Caco-2 (cell line): ENCODE measurements around the gene AAGAB. TPM values are rescaled to one million over a fixed set of nuclear protein-coding genes. Genes with fewer than 3 reads are reported as not detected.
A peak's percentile ranks its signal among the peaks of the same experiment; 100 is the strongest.

ENCODE experiments used
- BruUV-seq: library from RNA; stranded (reverse); fragments of 400-500 nt; replicated peaks from 2 replicates; lab custom pipeline; 2021; lab: Mats Ljungman, UMichigan
- CTCF ChIA-PET: fragments of 300-600 bp; sonication (Branson Sonifier 250); formaldehyde crosslinking; loops from one replicate; lab custom pipeline; 2022; ENCODE audit warnings: antibody characterized with exemption; lab: Charles Lee
- POLR2A ChIA-PET: fragments of 300-600 bp; sonication (Branson Sonifier 250); formaldehyde crosslinking; loops from one replicate; lab custom pipeline; 2022; ENCODE audit warnings: antibody characterized with exemption; lab: Charles Lee
- DNase-seq, 2 experiments: peaks; one replicate each; pipeline versions ENCODE4 v3.0.0 to v3.0.0-alpha.2; 2020 to 2022
- H3K27me3 ChIP-seq: replicated peaks from 2 replicates; pipeline ENCODE4 v1.6.0; 2011; ENCODE audit warnings: low read length; ENCODE audit not compliant: control insufficient read depth, insufficient read depth
- H3K36me3 ChIP-seq: 2 replicates; pipeline ENCODE4 v1.5.1; 2011; ENCODE audit warnings: low read length; ENCODE audit not compliant: control insufficient read depth, insufficient read depth
- H3K4me1 ChIP-seq: fragments of 250-450 bp; sonication (Bioruptor Pico); 2 replicates; pipeline ENCODE4 v1.5.1; 2020; ENCODE audit warnings: mild to moderate bottlenecking
- H3K4me3 ChIP-seq: 2 replicates; pipeline ENCODE4 v1.5.1; 2011; ENCODE audit warnings: low read depth, mild to moderate bottlenecking, control low read depth, low read length
- H3K9me3 ChIP-seq: fragments of 250-450 bp; sonication (Bioruptor Pico); 2 replicates; pipeline ENCODE4 v1.5.1; 2020; ENCODE audit warnings: mild to moderate bottlenecking, moderate library complexity
- H3K27ac Mint-ChIP-seq: one replicate; pipeline ENCODE4 v1.8.0; 2022; ENCODE audit warnings: mixed read lengths; ENCODE audit not compliant: unreplicated experiment
- H3K27me3 Mint-ChIP-seq: one replicate; pipeline ENCODE4 v1.8.0; 2022; ENCODE audit warnings: mixed read lengths; ENCODE audit not compliant: insufficient read depth, unreplicated experiment
- H3K36me3 Mint-ChIP-seq: one replicate; pipeline ENCODE4 v1.8.0; 2022; ENCODE audit warnings: mild to moderate bottlenecking, mixed read lengths; ENCODE audit not compliant: insufficient read depth, unreplicated experiment
- H3K4me1 Mint-ChIP-seq: one replicate; pipeline ENCODE4 v1.8.0; 2022; ENCODE audit warnings: low read depth, mixed read lengths; ENCODE audit not compliant: unreplicated experiment
- H3K4me3 Mint-ChIP-seq: one replicate; pipeline ENCODE4 v1.8.0; 2022; ENCODE audit warnings: mild to moderate bottlenecking, moderate library complexity, mixed read lengths; ENCODE audit not compliant: unreplicated experiment
- H3K9me3 Mint-ChIP-seq: one replicate; pipeline ENCODE4 v1.8.0; 2022; ENCODE audit warnings: mixed read lengths; ENCODE audit not compliant: unreplicated experiment
- intact Hi-C: fragments of 100-400 bp; cut with micrococcal nuclease; formaldehyde crosslinking; loops from one replicate; pipeline ENCODE4 v1.10.0; 2022; ENCODE audit not compliant: unreplicated experiment
- total RNA-seq: library from RNA; stranded (reverse); gene quantifications from 2 replicates; pipeline ENCODE4 v1.2.3, GENCODE V29; 2022
- TF ChIP-seq, protein P1 (sequence below), 2 experiments: fragments of 200-600 bp in 1 of 2; IDR thresholded peaks; 1 replicate in 1 of 2; 2 replicates in 1 of 2; pipeline versions ENCODE4 v1.5.1 to v1.8.0; 2011 to 2022; ENCODE audit warnings: antibody characterized with exemption in 1 of 2, control low read depth in 1 of 2, inconsistent platforms in 1 of 2, low read depth in 1 of 2, low read length in 1 of 2, mild to moderate bottlenecking in 1 of 2, moderate library complexity in 1 of 2; ENCODE audit not compliant: insufficient read depth in 1 of 2, severe bottlenecking in 1 of 2, unreplicated experiment in 1 of 2

The AAGAB gene
- total RNA-seq, 1 experiment from 2014 or later = 64.6 TPM

DNA sequence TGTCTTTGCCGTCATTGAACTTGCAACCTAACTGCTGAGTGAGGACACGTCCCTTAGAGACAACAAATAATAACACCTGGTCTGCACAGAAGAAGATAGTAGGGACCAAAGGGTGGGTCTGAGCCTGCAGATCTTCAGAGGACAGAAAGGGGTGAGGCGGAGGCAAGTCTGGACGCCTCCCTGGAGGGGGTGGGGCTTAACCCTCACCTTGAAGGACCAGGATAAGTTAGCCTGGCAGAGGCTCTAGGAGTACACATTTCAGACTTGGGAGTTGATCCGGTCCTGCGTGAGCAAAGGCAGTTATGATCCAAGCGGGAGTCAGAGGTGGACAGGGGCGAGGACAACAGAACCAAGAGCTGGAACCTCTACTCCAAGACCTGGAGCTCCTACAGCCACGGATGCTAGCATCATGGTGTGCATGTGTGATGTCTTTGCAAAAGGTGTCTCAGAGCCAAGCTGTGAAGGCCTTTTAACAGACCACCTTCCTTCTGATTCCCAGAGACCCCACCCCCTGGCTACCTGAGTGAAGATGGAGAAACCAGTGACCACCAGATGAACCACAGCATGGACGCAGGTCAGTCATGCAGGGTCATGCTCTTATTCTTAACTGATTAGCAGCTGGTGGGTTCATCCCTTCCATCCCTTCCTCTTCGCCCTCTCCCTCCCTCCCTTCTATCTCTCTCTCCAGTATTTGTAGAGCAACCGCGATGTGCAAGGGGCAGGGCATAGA, 88.0 kb downstream of the AAGAB start:
- POLR2A ChIA-PET = no interaction called here
- Histone ChIP-seq H3K27me3 (no peaks in the 10 kb centered on the region), H3K4me3 (no peak overlapping the region), H3K4me1 (no peaks in the 10 kb centered on the region), H3K9me3 (no peaks in the 10 kb centered on the region), H3K36me3 (no peaks in the 10 kb centered on the region; the same call in 1 of the 2 replicates)
- no peak overlapping the region for H3K4me3 Mint-ChIP-seq
- peaks cover 7% of the 10 kb centered on the region for H3K4me1 Mint-ChIP-seq
- H3K27me3 Mint-ChIP-seq = no peaks in the 10 kb centered on the region
- intact Hi-C loops = no loop called here
- TF ChIP-seq, protein P1, sequence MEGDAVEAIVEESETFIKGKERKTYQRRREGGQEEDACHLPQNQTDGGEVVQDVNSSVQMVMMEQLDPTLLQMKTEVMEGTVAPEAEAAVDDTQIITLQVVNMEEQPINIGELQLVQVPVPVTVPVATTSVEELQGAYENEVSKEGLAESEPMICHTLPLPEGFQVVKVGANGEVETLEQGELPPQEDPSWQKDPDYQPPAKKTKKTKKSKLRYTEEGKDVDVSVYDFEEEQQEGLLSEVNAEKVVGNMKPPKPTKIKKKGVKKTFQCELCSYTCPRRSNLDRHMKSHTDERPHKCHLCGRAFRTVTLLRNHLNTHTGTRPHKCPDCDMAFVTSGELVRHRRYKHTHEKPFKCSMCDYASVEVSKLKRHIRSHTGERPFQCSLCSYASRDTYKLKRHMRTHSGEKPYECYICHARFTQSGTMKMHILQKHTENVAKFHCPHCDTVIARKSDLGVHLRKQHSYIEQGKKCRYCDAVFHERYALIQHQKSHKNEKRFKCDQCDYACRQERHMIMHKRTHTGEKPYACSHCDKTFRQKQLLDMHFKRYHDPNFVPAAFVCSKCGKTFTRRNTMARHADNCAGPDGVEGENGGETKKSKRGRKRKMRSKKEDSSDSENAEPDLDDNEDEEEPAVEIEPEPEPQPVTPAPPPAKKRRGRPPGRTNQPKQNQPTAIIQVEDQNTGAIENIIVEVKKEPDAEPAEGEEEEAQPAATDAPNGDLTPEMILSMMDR (IDR thresholded peaks at IDR 0.05; ENCODE audit: insufficient read depth in 1 of 2, low read depth in 1 of 2, low read length in 1 of 2, severe bottlenecking in 1 of 2, unreplicated experiment in 1 of 2) = no peak
- peaks cover 52% of the 10 kb centered on the region for H3K36me3 Mint-ChIP-seq
- H3K27ac Mint-ChIP-seq = peak overlapping the region; percentile 48
- H3K9me3 Mint-ChIP-seq = no peaks in the 10 kb centered on the region
- CTCF ChIA-PET = no interaction called here
- BruUV-seq = no TSS peak
- DNase-seq = no peak

DNA sequence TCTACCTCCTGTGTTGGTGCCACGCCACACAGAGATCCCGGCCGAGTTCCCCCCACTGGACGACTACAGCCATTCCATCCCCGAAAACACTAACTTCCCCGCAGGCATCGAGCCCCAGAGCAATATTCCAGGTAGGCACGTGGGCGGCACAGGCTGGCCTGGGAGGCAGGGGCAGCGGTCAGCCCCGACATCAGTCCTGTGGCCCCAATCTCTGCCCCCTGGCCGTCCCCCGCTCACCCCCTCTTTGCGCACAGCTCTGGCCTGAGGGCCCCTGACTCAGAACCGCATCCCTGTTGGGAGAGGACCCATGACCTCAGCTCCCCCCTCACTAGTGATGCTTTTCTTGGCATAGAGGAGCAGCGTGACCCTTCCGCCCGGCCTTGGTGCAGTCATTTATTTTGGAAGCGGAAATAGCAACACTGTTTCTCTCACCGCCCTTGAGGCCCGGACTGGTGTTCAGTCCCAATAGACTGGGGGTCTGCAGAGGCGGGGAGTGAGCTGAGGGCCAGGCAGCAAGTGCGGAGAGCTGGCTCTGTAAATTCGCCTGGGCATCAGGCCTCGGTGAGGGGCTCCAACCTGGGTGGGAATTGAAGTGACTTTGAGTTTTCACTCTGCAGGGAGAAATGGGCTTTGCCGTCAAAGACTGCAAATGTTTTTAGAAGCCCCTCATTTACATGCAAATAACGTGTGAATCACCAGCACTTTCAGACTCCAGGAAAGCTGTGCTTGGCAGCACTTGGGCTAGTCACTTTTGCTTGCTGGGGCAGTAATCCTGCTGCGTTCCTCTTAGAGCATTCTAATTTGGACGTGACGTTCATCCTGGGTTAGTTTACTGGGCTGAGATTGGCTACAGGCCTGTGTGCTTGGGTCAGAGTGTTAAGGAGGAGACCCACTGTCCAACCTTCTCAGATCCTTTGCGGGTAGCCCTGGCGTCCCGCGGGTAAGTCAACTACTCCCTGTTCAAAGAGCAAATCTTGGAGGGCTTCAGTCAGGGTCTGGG, 88.9 kb downstream of the AAGAB start:
- no TSS peak for BruUV-seq
- H3K27me3 ChIP-seq = no peaks in the 10 kb centered on the region
- peaks cover 7% of the 10 kb centered on the region for H3K4me1 Mint-ChIP-seq
- H3K4me3 Mint-ChIP-seq = no peak overlapping the region
- intact Hi-C loops = no loop called here
- no peaks in the 10 kb centered on the region for H3K27me3 Mint-ChIP-seq
- TF ChIP-seq, protein P1 (IDR thresholded peaks at IDR 0.05; ENCODE audit: insufficient read depth in 1 of 2, low read depth in 1 of 2, low read length in 1 of 2, severe bottlenecking in 1 of 2, unreplicated experiment in 1 of 2) = no peak
- no peaks in the 10 kb centered on the region for H3K4me1 ChIP-seq
- no peak overlapping the region for H3K4me3 ChIP-seq
- H3K36me3 ChIP-seq = no peaks in the 10 kb centered on the region; the same call in 1 of the 2 replicates
- POLR2A ChIA-PET = interaction anchor here (0.5 kb wide), 1 partner anchor 15 kb away, joined by 12 read pairs; no protein-coding TSS in a partner anchor
- CTCF ChIA-PET = interaction anchor here (0.6 kb wide), 1 partner anchor 470 kb away, joined by 5 read pairs; no protein-coding TSS in a partner anchor
- DNase-seq = no peak
- H3K27ac Mint-ChIP-seq = peak overlapping the region; percentile 32
- no peaks in the 10 kb centered on the region for H3K9me3 ChIP-seq
- peaks cover 47% of the 10 kb centered on the region for H3K36me3 Mint-ChIP-seq
- H3K9me3 Mint-ChIP-seq = no peaks in the 10 kb centered on the region

DNA sequence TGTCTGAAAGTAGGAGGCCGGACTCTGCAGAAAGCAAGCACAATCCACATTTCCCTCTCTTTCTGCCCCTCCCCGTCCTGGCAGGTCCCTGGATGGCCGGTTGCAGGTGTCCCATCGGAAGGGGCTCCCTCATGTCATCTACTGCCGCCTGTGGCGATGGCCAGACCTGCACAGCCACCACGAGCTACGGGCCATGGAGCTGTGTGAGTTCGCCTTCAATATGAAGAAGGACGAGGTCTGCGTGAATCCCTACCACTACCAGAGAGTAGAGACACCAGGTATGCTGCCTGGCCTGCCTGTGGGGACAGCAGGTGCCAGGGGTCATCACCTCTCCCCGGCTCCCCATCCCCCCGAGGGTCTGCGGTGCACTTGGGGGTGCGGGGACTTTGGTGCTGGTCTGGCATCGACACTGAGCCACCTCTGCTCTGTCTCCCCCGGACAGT, 89.6 kb downstream of the AAGAB start:
- Histone ChIP-seq H3K4me3 (no peak overlapping the region), H3K4me1 (no peaks in the 10 kb centered on the region), H3K36me3 (no peaks in the 10 kb centered on the region; the same call in 1 of the 2 replicates), H3K9me3 (no peaks in the 10 kb centered on the region), H3K27me3 (no peaks in the 10 kb centered on the region)
- no peak overlapping the region for H3K4me3 Mint-ChIP-seq
- POLR2A ChIA-PET = interaction anchor here (0.5 kb wide), 1 partner anchor 14 kb away, joined by 12 read pairs; no protein-coding TSS in a partner anchor
- BruUV-seq = no TSS peak
- CTCF ChIA-PET = no interaction called here
- intact Hi-C loops = no loop called here
- H3K4me1 Mint-ChIP-seq = peaks cover 7% of the 10 kb centered on the region
- DNase-seq = no peak
- TF ChIP-seq, protein P1 (IDR thresholded peaks at IDR 0.05; ENCODE audit: insufficient read depth in 1 of 2, low read depth in 1 of 2, low read length in 1 of 2, severe bottlenecking in 1 of 2, unreplicated experiment in 1 of 2) = no peak
- no peaks in the 10 kb centered on the region for H3K27me3 Mint-ChIP-seq
- no peaks in the 10 kb centered on the region for H3K9me3 Mint-ChIP-seq
- H3K27ac Mint-ChIP-seq = peak overlapping the region; percentile 42
- peaks cover 47% of the 10 kb centered on the region for H3K36me3 Mint-ChIP-seq
